OCI-LY3 (cell line): Measurements from ENCODE around the gene GMPR.
A peak's percentile ranks its signal among the peaks of the same experiment; 100 is the strongest.

ENCODE experiments used
- H2AFZ ChIP-seq: fragments of 200-600, 300-600 bp; shearing (Covaris generic); 2 replicates; pipeline ENCODE4 v1.6.0; 2014; ENCODE audit warnings: antibody characterized with exemption, low read depth, low read length
- H3K27ac ChIP-seq: fragments of 200-600, 300-600 bp; sonication (generic); 2 replicates; pipeline ENCODE4 v1.5.1; 2014; ENCODE audit warnings: mild to moderate bottlenecking, low read length, moderate library complexity, mixed read lengths
- H3K27me3 ChIP-seq: fragments of 200-600, 300-600 bp; sonication (generic); 2 replicates; pipeline ENCODE4 v1.6.1; 2014; ENCODE audit warnings: low read depth, low read length, mixed read lengths
- H3K36me3 ChIP-seq: fragments of 200-600, 300-600 bp; sonication (generic); replicated peaks from 2 replicates; pipeline ENCODE3; 2014; ENCODE audit warnings: low read depth, low read length, mixed read lengths
- H3K4me1 ChIP-seq: fragments of 300-600, 200-600 bp; sonication (generic); 2 replicates; pipeline ENCODE4 v1.6.1; 2014; ENCODE audit warnings: low read length, mixed read lengths
- H3K4me2 ChIP-seq: fragments of 200-600, 300-600 bp; sonication (generic); 2 replicates; pipeline ENCODE4 v1.6.1; 2014; ENCODE audit warnings: low read length, mixed read lengths
- H3K4me3 ChIP-seq: fragments of 300-600, 200-600 bp; sonication (generic); 2 replicates; pipeline ENCODE4 v1.5.1; 2014; ENCODE audit warnings: antibody characterized with exemption, mild to moderate bottlenecking, low read length, moderate library complexity
- H3K79me2 ChIP-seq: fragments of 300-600, 200-600 bp; shearing (Covaris generic); 2 replicates; pipeline ENCODE4 v1.6.1; 2014; ENCODE audit warnings: mild to moderate bottlenecking, low read length, mixed read lengths
- H3K9ac ChIP-seq: fragments of 300-600, 200-600 bp; shearing (Covaris generic); 2 replicates; pipeline ENCODE4 v1.6.0; 2014; ENCODE audit warnings: mild to moderate bottlenecking, low read length, moderate library complexity
- H3K9me3 ChIP-seq: fragments of 200-600, 300-600 bp; shearing (Covaris generic); 2 replicates; pipeline ENCODE4 v1.6.1; 2014; ENCODE audit warnings: low read length, mixed read lengths; ENCODE audit not compliant: insufficient read depth
- H4K20me1 ChIP-seq: fragments of 200-600, 300-600 bp; sonication (generic); 2 replicates; pipeline ENCODE4 v1.6.1; 2016; ENCODE audit warnings: low read length, mixed read lengths; ENCODE audit not compliant: insufficient read depth
- EZH2phosphoT487 ChIP-seq: fragments of 200-600 bp; shearing (Covaris generic); IDR thresholded peaks from 2 replicates; pipeline ENCODE4 v1.6.1; 2018; ENCODE audit warnings: antibody characterized with exemption, mixed run types, low read depth
- TF ChIP-seq, protein P1 (sequence below): fragments of 200-600, 300-600 bp; sonication (generic); IDR thresholded peaks from 2 replicates; pipeline ENCODE4 v1.5.1; 2014; ENCODE audit warnings: antibody characterized with exemption, low read length, low read depth

GMPR gene

GRCh38 chr6:16285467-16286150 lies 47.2 kb downstream of the GMPR start:
- TF ChIP-seq, protein P1, sequence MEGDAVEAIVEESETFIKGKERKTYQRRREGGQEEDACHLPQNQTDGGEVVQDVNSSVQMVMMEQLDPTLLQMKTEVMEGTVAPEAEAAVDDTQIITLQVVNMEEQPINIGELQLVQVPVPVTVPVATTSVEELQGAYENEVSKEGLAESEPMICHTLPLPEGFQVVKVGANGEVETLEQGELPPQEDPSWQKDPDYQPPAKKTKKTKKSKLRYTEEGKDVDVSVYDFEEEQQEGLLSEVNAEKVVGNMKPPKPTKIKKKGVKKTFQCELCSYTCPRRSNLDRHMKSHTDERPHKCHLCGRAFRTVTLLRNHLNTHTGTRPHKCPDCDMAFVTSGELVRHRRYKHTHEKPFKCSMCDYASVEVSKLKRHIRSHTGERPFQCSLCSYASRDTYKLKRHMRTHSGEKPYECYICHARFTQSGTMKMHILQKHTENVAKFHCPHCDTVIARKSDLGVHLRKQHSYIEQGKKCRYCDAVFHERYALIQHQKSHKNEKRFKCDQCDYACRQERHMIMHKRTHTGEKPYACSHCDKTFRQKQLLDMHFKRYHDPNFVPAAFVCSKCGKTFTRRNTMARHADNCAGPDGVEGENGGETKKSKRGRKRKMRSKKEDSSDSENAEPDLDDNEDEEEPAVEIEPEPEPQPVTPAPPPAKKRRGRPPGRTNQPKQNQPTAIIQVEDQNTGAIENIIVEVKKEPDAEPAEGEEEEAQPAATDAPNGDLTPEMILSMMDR, result no peak
- no peak for TF ChIP-seq EZH2phosphoT487
- H3K9me3 ChIP-seq, result no peaks in the 10 kb centered on the region
- H3K4me2 ChIP-seq, result no peak overlapping the region
- no peak overlapping the region for H2AFZ ChIP-seq
- H3K27me3 ChIP-seq, result no peaks in the 10 kb centered on the region; the same call in 1 of the 2 replicates
- H3K27ac ChIP-seq, result no peak overlapping the region
- no peaks in the 10 kb centered on the region for H3K4me1 ChIP-seq
- no peak overlapping the region for H3K9ac ChIP-seq
- no peaks in the 10 kb centered on the region for H3K36me3 ChIP-seq
- no peaks in the 10 kb centered on the region for H3K79me2 ChIP-seq
- H4K20me1 ChIP-seq, result no peaks in the 10 kb centered on the region
- no peak overlapping the region for H3K4me3 ChIP-seq

DNA sequence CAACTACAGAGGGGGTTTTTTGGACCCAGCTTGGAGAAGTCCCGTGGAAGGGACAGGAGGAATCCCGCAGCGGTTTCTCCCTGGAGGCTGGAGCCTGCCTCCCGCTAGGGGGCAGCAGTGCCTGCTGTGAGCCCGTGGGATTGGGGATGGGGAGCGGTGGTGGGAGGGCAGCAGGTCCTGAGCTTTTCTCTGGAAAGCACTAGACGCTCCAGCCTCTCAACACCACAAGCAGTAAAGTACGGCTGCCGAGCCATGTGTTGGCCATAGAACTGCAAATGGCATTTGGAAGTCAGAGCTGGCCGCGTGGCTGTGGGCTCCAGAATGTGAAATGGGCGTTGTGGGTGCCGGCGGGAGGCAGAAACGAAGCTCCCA lies 47.8 kb downstream of the GMPR start:
- H3K36me3 ChIP-seq, result no peaks in the 10 kb centered on the region
- H3K4me3 ChIP-seq, result no peak overlapping the region
- no peak overlapping the region for H2AFZ ChIP-seq
- H3K79me2 ChIP-seq, result no peaks in the 10 kb centered on the region
- no peaks in the 10 kb centered on the region for H3K4me1 ChIP-seq
- no peaks in the 10 kb centered on the region for H4K20me1 ChIP-seq
- no peak overlapping the region for H3K27ac ChIP-seq
- TF ChIP-seq, protein P1, result peak; percentile 65
- no peak for TF ChIP-seq EZH2phosphoT487
- no peaks in the 10 kb centered on the region; the same call in 1 of the 2 replicates for H3K27me3 ChIP-seq
- no peaks in the 10 kb centered on the region for H3K9me3 ChIP-seq
- H3K9ac ChIP-seq, result no peak overlapping the region
- H3K4me2 ChIP-seq, result no peak overlapping the region

DNA sequence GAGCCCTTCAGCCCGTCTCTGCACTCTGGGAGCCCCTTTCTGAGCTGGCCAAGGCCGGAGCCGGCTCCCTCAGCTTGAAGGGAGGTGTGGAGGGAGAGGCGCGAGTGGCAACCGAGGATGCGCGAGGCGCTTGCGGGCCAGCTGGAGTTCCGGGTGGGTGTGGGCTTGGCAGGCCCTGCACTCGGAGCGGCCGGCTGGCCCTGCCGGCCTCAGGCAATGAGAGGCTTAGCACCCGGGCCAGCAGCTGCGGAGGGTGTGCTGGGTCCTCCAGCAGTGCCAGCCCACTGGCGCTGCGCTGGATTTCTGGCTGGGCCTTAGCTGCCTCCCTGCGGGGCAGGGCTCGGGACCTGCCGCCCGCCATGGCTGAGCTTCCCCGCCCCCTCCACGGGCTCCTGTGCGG lies 49.8 kb downstream of the GMPR start:
- Histone ChIP-seq H3K27me3 (peaks cover 2% of the 10 kb centered on the region; the same call in 1 of the 2 replicates), H4K20me1 (no peaks in the 10 kb centered on the region), H3K9ac (no peak overlapping the region), H3K4me1 (no peaks in the 10 kb centered on the region), H3K9me3 (no peaks in the 10 kb centered on the region), H3K4me2 (no peak overlapping the region), H3K4me3 (no peak overlapping the region), H2AFZ (no peak overlapping the region), H3K27ac (no peak overlapping the region), H3K36me3 (no peaks in the 10 kb centered on the region), H3K79me2 (no peaks in the 10 kb centered on the region)
- TF ChIP-seq, protein P1, result no peak
- no peak for TF ChIP-seq EZH2phosphoT487

GRCh38 chr6:16291739-16292138 lies 53.4 kb downstream of the GMPR start:
- Histone ChIP-seq H3K4me2 (no peak overlapping the region), H3K4me1 (no peaks in the 10 kb centered on the region), H3K9me3 (no peaks in the 10 kb centered on the region), H3K4me3 (no peak overlapping the region), H3K27me3 (peaks cover 14% of the 10 kb centered on the region), H3K9ac (no peak overlapping the region), H3K79me2 (no peaks in the 10 kb centered on the region), H4K20me1 (no peaks in the 10 kb centered on the region), H3K27ac (no peak overlapping the region), H3K36me3 (no peaks in the 10 kb centered on the region), H2AFZ (no peak overlapping the region)
- TF ChIP-seq, protein P1, result no peak
- TF ChIP-seq EZH2phosphoT487, result no peak
